Breast epithelium (tissue), 4 donors: Measurements from ENCODE around the gene KIAA1586. TPM values are rescaled to one million over a fixed set of nuclear protein-coding genes. Genes with fewer than 3 reads are reported as not detected.
"Not testable (repeated sequence)": the region's sequence is repeated elsewhere in the genome, so short reads cannot be mapped to it uniquely, and the experiment has no call there.

ENCODE experiments used
- DNase-seq, 2 donors: peaks; one replicate each; pipeline ENCODE4 v3.0.0-alpha.2; 2019; ENCODE audit warnings: low spot score in 2 of 2
- H3K27ac ChIP-seq, 2 donors: fragments of 200-600 bp; sonication (generic) in 1 of 2; one replicate each; pipeline ENCODE4 v1.5.1; 2016 to 2019; ENCODE audit warnings: mild to moderate bottlenecking in 1 of 2
- H3K27me3 ChIP-seq, 2 donors: fragments of 200-600 bp; sonication (generic) in 1 of 2; one replicate each; pipeline versions ENCODE4 v1.5.1 to v1.6.0; 2017 to 2019; ENCODE audit warnings: control low read depth in 1 of 2, mild to moderate bottlenecking in 1 of 2
- H3K36me3 ChIP-seq: fragments of 200-600 bp; one replicate; pipeline ENCODE4 v1.5.1; 2019
- H3K4me1 ChIP-seq, 2 donors: fragments of 200-600 bp; sonication (generic); one replicate each; pipeline ENCODE4 v1.5.1; 2016 to 2019; ENCODE audit warnings: control low read depth in 1 of 2
- H3K4me3 ChIP-seq, 3 donors: fragments of 200-600 bp; sonication (generic); 1 replicate in 2 of 3; 2 replicates in 1 of 3; pipeline ENCODE4 v1.5.1; 2016 to 2019; ENCODE audit warnings: mild to moderate bottlenecking in 3 of 3, moderate library complexity in 2 of 3
- H3K9me3 ChIP-seq, 2 donors: fragments of 200-600 bp; sonication (generic) in 1 of 2; one replicate each; pipeline ENCODE4 v1.5.1; 2016 to 2019; ENCODE audit warnings: control low read depth in 1 of 2
- POLR2A ChIP-seq: fragments of 450-650 bp; IDR thresholded peaks from one replicate; pipeline ENCODE4 v1.6.1; 2016; ENCODE audit warnings: antibody characterized with exemption, mild to moderate bottlenecking, moderate library complexity
- POLR2AphosphoS5 ChIP-seq, 3 donors: sonication (generic); formaldehyde crosslinking; IDR thresholded peaks; one replicate each; pipeline ENCODE4 v1.6.1; 2017; ENCODE audit warnings: antibody characterized with exemption in 3 of 3
- intact Hi-C: fragments of 100-400 bp; cut with DNase I; formaldehyde crosslinking; loops from one replicate; pipeline ENCODE4 v1.15.1; 2023; ENCODE audit warnings: low total_unique reads
- total RNA-seq, 3 donors: library from RNA; depleted of rRNA; stranded (reverse); fragments of >200 nt; gene quantifications; one replicate each; pipeline ENCODE4 v1.1.0, GENCODE V29; 2016
- TF ChIP-seq, protein P1 (sequence below), 3 donors: fragments of 450-650 bp; IDR thresholded peaks; one replicate each; pipeline ENCODE4 v1.5.1; 2016 to 2017; ENCODE audit warnings: antibody characterized with exemption in 3 of 3, mild to moderate bottlenecking in 3 of 3, moderate library complexity in 3 of 3

KIAA1586 gene
- total RNA-seq, 3 donors from 2014 or later = 7.9 to 10.7 (median 8.8) TPM

DNA sequence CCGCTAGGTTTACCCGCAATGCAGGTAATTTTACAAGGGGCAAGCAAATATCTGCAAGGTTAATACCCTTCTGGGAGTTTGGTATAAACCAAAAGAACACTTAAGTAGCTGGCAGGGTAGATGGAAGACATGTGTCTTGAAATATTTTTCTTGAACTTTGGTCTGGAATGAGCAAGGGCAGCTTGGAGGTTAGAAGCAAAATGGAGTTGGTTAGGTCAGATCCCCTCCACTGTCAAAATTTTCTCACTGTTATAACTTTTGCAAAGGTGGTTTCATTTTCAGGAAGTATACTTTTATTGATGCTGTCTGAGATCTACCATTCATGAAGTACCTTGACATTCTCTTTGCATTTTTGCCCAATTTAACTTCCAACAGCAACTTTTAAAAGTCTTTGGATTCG lies 13.3 kb upstream of the KIAA1586 start:
- Histone ChIP-seq H3K36me3 (no peaks in the 10 kb centered on the region), H3K9me3 (no peaks in the 10 kb centered on the region), H3K27ac (no peak overlapping the region), H3K4me1 (no peaks in the 10 kb centered on the region), H3K4me3 (no peak overlapping the region), H3K27me3 (no peaks in the 10 kb centered on the region)
- DNase-seq = no peak
- intact Hi-C loops = no loop called here
- TF ChIP-seq, protein P1, sequence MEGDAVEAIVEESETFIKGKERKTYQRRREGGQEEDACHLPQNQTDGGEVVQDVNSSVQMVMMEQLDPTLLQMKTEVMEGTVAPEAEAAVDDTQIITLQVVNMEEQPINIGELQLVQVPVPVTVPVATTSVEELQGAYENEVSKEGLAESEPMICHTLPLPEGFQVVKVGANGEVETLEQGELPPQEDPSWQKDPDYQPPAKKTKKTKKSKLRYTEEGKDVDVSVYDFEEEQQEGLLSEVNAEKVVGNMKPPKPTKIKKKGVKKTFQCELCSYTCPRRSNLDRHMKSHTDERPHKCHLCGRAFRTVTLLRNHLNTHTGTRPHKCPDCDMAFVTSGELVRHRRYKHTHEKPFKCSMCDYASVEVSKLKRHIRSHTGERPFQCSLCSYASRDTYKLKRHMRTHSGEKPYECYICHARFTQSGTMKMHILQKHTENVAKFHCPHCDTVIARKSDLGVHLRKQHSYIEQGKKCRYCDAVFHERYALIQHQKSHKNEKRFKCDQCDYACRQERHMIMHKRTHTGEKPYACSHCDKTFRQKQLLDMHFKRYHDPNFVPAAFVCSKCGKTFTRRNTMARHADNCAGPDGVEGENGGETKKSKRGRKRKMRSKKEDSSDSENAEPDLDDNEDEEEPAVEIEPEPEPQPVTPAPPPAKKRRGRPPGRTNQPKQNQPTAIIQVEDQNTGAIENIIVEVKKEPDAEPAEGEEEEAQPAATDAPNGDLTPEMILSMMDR (IDR thresholded peaks at IDR 0.05) = no peak
- TF ChIP-seq POLR2A (no peak), POLR2AphosphoS5 (IDR thresholded peaks at IDR 0.05) (no peak)

DNA sequence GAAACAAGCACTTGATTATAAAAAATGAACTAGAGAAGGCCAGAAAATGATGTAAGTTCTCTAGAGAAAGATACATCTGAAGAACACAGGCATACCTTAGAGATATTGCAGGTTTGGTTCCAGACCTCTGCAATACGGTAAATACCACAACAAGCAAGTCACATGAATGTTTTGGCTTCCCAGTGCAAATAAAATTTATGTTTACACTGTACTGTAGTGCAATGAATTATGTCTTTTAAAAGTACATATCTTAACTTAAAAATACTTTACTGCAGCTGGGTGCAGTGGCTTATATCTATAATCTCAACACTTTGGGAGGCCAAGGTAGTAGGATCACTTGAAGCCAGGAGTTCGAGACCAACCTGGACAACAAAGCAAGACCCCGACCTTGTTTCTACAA lies 10.9 kb upstream of the KIAA1586 start:
- intact Hi-C loops = no loop called here
- Histone ChIP-seq H3K27ac (no peak overlapping the region), H3K27me3 (no peaks in the 10 kb centered on the region), H3K36me3 (no peaks in the 10 kb centered on the region), H3K4me1 (no peaks in the 10 kb centered on the region), H3K4me3 (no peak overlapping the region), H3K9me3 (no peaks in the 10 kb centered on the region)
- DNase-seq = no peak
- TF ChIP-seq POLR2AphosphoS5 (IDR thresholded peaks at IDR 0.05) = no peak
- TF ChIP-seq POLR2A = no peak
- TF ChIP-seq, protein P1 (IDR thresholded peaks at IDR 0.05) = no peak

DNA sequence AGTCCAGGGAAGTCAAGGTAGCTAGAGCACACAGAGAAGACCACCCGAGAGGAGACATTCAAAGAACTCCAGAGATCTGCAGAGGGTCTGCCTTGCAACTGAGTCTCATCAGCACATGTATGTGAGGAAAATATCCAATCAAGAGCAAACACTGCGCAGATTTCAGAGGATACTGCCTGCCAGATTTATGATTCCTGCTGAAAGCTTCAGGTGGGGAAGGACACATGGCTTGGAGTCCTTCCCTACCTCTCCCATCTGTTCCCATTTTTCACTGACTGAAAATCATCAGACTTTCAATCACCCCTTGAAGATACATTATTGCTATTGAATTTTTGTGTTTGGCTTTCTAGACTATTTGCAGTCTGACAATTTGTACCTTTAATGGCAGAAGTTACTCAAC lies 7.6 kb upstream of the KIAA1586 start:
- H3K9me3 ChIP-seq = no peaks in the 10 kb centered on the region
- DNase-seq = no peak
- H3K27me3 ChIP-seq = no peaks in the 10 kb centered on the region
- no peak for TF ChIP-seq POLR2AphosphoS5 (IDR thresholded peaks at IDR 0.05)
- TF ChIP-seq, protein P1 (IDR thresholded peaks at IDR 0.05) = no peak
- no peak for TF ChIP-seq POLR2A
- H3K27ac ChIP-seq = no peak overlapping the region
- no peaks in the 10 kb centered on the region for H3K4me1 ChIP-seq
- H3K36me3 ChIP-seq = no peaks in the 10 kb centered on the region
- intact Hi-C loops = no loop called here
- H3K4me3 ChIP-seq = no peak overlapping the region

DNA sequence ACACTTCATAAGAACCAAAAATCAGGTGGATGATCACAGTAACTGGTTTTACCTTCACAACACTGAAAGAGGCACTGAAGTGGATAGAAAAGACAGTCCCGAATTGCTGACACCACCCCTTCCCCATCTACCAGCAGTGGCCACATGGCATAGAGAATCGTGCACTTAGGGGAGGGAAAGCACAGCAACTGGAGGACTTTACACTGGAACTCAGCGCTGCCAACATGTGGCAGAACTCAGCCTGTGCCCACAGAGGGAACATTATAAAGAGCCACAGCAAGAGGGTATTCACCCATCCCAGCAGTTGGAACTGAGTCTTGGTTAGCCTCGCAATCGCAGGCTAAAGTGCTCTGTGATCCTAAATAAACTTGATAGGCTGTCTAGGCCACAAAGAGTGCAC lies 6.5 kb upstream of the KIAA1586 start:
- DNase-seq = no peak
- no peaks in the 10 kb centered on the region for H3K4me1 ChIP-seq
- no peaks in the 10 kb centered on the region for H3K9me3 ChIP-seq
- no peaks in the 10 kb centered on the region for H3K27me3 ChIP-seq
- H3K27ac ChIP-seq = no peak overlapping the region
- TF ChIP-seq, protein P1 (IDR thresholded peaks at IDR 0.05) = no peak
- TF ChIP-seq POLR2A (no peak), POLR2AphosphoS5 (IDR thresholded peaks at IDR 0.05) (no peak)
- H3K36me3 ChIP-seq = no peaks in the 10 kb centered on the region
- no peak overlapping the region for H3K4me3 ChIP-seq
- intact Hi-C loops = no loop called here

DNA sequence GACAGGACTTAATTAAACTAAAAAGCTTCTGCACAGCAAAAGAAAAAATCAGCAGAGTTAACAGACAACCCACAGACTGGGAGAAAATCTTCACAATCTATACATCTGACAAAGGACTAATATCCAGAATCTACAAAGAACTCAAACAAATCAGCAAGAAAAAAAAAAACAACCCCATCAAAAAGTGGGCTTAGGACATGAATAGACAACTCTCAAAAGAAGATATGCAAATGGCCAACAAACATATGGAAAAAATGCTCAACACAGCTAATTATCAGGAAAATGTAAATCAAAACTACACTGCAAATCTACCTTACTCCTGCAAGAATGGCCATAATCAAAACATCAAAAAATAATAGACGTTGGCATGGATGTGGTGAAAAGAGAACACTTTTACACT lies 2.4 kb upstream of the KIAA1586 start:
- H3K4me3 ChIP-seq, DNase-seq, H3K27ac ChIP-seq, H3K27me3 ChIP-seq, H3K4me1 ChIP-seq, H3K9me3 ChIP-seq, intact Hi-C loops, H3K36me3 ChIP-seq: not testable (repeated sequence)

DNA sequence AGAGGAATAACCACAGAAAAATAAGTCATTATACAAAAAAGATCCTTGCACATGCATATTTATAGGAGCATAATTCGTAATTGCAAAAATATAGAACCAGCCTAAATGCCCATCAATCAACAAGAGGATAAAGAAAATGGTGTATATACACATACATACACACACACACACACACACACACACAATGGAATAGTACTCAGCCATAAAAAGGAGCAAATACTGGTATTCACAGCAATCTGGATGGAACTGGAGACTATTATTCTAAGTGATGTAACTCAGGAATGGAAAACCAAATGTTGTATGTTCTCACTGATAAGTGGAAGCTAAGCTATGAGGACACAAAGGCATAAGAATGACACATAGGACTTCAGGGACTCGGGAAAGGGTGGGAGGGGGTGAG lies 1.9 kb upstream of the KIAA1586 start:
- intact Hi-C loops = no loop called here
- no peak overlapping the region for H3K27ac ChIP-seq
- H3K27me3 ChIP-seq = no peaks in the 10 kb centered on the region
- no peak overlapping the region for H3K4me3 ChIP-seq
- no peaks in the 10 kb centered on the region for H3K36me3 ChIP-seq
- H3K9me3 ChIP-seq = no peaks in the 10 kb centered on the region
- TF ChIP-seq POLR2AphosphoS5 (IDR thresholded peaks at IDR 0.05) (no peak), POLR2A (no peak)
- TF ChIP-seq, protein P1 (IDR thresholded peaks at IDR 0.05) = no peak
- no peak for DNase-seq
- no peaks in the 10 kb centered on the region for H3K4me1 ChIP-seq

DNA sequence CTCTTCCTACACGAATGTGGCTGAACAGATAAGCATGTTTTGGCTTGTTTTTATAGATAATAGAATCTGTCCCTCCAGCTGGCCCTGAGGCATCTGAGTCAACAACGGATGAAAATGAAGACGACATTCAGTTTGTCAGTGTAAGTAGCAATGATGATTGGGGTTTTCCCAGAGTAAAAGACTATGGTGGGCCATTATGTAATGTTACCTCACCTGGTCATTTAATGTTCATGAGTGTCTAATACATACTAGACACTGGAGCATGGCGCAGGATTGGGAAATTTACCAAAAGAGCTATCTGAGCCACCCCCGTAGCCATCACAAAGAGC lies 728 bp downstream of the KIAA1586 start:
- H3K27ac ChIP-seq, H3K9me3 ChIP-seq, DNase-seq, intact Hi-C loops, H3K27me3 ChIP-seq, H3K4me3 ChIP-seq, H3K4me1 ChIP-seq, H3K36me3 ChIP-seq: not testable (repeated sequence)

DNA sequence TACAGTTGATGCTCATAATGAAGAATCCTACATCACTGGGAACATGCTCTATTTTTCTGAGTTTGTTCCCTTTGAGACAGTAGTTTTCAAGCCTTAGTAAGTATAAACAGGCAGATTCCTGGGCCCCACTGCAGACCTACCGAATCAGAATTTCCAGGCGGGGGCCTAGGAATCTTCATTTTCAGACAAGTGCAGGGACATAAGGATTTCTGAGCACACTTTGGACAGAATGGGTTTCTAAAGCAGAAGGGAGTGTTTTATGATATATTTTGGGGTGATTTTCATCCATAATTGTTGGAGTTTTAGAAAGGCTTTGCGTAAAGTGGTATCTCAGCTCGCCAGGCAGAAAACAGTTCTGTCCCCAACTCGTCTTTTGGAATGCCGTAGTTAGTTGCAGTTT lies 1.4 kb downstream of the KIAA1586 start:
- DNase-seq, H3K27me3 ChIP-seq, intact Hi-C loops, H3K4me1 ChIP-seq, H3K9me3 ChIP-seq, H3K27ac ChIP-seq, H3K36me3 ChIP-seq, H3K4me3 ChIP-seq: not testable (repeated sequence)
